HEK293 (cell line): ENCODE measurements around the gene GSC2.

ENCODE experiments used
- EGR2 ChIP-seq: fragments of 450-650 bp; formaldehyde crosslinking; IDR thresholded peaks from 2 replicates; pipeline ENCODE4 v1.5.1; 2016; ENCODE audit warnings: low read depth, missing biosample characterization, missing genetic modification characterization
- GFI1B ChIP-seq: fragments of 450-650 bp; formaldehyde crosslinking; IDR thresholded peaks from 2 replicates; pipeline ENCODE4 v1.5.1; 2016; ENCODE audit warnings: missing biosample characterization, missing genetic modification characterization
- HOXA7 ChIP-seq: sonication (generic); formaldehyde crosslinking; IDR thresholded peaks from 2 replicates; pipeline ENCODE4 v1.8.1; 2022; ENCODE audit warnings: missing genetic modification reagents, borderline replicate concordance
- OSR2 ChIP-seq: fragments of 450-650 bp; formaldehyde crosslinking; IDR thresholded peaks from 2 replicates; pipeline ENCODE4 v1.5.1; 2016; ENCODE audit warnings: missing biosample characterization, missing genetic modification characterization
- PRDM1 ChIP-seq: fragments of 450-650 bp; formaldehyde crosslinking; IDR thresholded peaks from 2 replicates; pipeline ENCODE4; 2016; ENCODE audit warnings: missing biosample characterization, missing genetic modification characterization
- SP2 ChIP-seq: fragments of 450-650 bp; formaldehyde crosslinking; IDR thresholded peaks from 2 replicates; pipeline ENCODE4 v1.5.1; 2016; ENCODE audit warnings: missing biosample characterization, missing genetic modification characterization
- SP7 ChIP-seq: fragments of 450-650 bp; formaldehyde crosslinking; IDR thresholded peaks from 2 replicates; pipeline ENCODE4 v1.5.1; 2016; ENCODE audit warnings: missing biosample characterization, missing genetic modification characterization
- TRIM28 ChIP-seq: IDR thresholded peaks from 2 replicates; pipeline ENCODE4 v1.6.1; 2011; ENCODE audit warnings: low read length, control low read depth, borderline replicate concordance
- ZBTB6 ChIP-seq: fragments of 450-650 bp; formaldehyde crosslinking; IDR thresholded peaks from 2 replicates; pipeline ENCODE4 v1.5.1; 2017; ENCODE audit warnings: missing biosample characterization, missing genetic modification characterization
- ZNF114 ChIP-seq: fragments of 450-650 bp; formaldehyde crosslinking; IDR thresholded peaks from 2 replicates; pipeline ENCODE4 v1.5.0; 2017; ENCODE audit warnings: missing biosample characterization, missing genetic modification characterization
- ZNF132 ChIP-seq: fragments of 450-650 bp; formaldehyde crosslinking; IDR thresholded peaks from 2 replicates; pipeline ENCODE4 v1.5.1; 2017; ENCODE audit warnings: missing biosample characterization, missing genetic modification characterization, borderline replicate concordance
- ZNF211 ChIP-seq: fragments of 450-650 bp; formaldehyde crosslinking; IDR thresholded peaks from 2 replicates; pipeline ENCODE4 v1.5.1; 2016; ENCODE audit warnings: low read depth, missing biosample characterization, missing genetic modification characterization
- ZNF223 ChIP-seq: fragments of 450-650 bp; formaldehyde crosslinking; IDR thresholded peaks from 2 replicates; pipeline ENCODE4 v1.5.1; 2016; ENCODE audit warnings: missing biosample characterization, missing genetic modification characterization
- ZNF26 ChIP-seq: fragments of 450-650 bp; formaldehyde crosslinking; IDR thresholded peaks from 2 replicates; pipeline ENCODE4 v1.5.1; 2016; ENCODE audit warnings: missing biosample characterization, missing genetic modification characterization
- ZNF302 ChIP-seq: fragments of 450-650 bp; formaldehyde crosslinking; IDR thresholded peaks from 2 replicates; pipeline ENCODE4 v1.5.1; 2016; ENCODE audit warnings: missing biosample characterization, missing genetic modification characterization, low read depth
- ZNF394 ChIP-seq: fragments of 450-650 bp; formaldehyde crosslinking; IDR thresholded peaks from 2 replicates; pipeline ENCODE4 v1.5.1; 2016; ENCODE audit warnings: missing biosample characterization, missing genetic modification characterization, mild to moderate bottlenecking, moderate library complexity, borderline replicate concordance
- ZNF398 ChIP-seq: fragments of 450-650 bp; formaldehyde crosslinking; IDR thresholded peaks from 2 replicates; pipeline ENCODE4 v1.5.1; 2017; ENCODE audit warnings: missing biosample characterization, missing genetic modification characterization
- ZNF416 ChIP-seq: fragments of 450-650 bp; formaldehyde crosslinking; IDR thresholded peaks from 2 replicates; pipeline ENCODE4 v1.5.1; 2016; ENCODE audit warnings: missing biosample characterization, missing genetic modification characterization
- ZNF488 ChIP-seq: fragments of 450-650 bp; formaldehyde crosslinking; IDR thresholded peaks from 2 replicates; pipeline ENCODE4 v1.5.1; 2016; ENCODE audit warnings: missing biosample characterization, missing genetic modification characterization
- ZNF514 ChIP-seq: fragments of 450-650 bp; formaldehyde crosslinking; IDR thresholded peaks from 2 replicates; pipeline ENCODE4 v1.5.1; 2016; ENCODE audit warnings: missing biosample characterization, missing genetic modification characterization
- ZNF549 ChIP-seq: fragments of 450-650 bp; IDR thresholded peaks from 2 replicates; pipeline ENCODE4 v1.5.1; 2018; ENCODE audit warnings: missing biosample characterization, missing genetic modification characterization, mild to moderate bottlenecking, inconsistent platforms, moderate library complexity
- ZNF585B ChIP-seq: fragments of 450-650 bp; formaldehyde crosslinking; IDR thresholded peaks from 2 replicates; pipeline ENCODE4 v1.5.1; 2016; ENCODE audit warnings: missing biosample characterization, missing genetic modification characterization
- ZNF600 ChIP-seq: fragments of 450-650 bp; formaldehyde crosslinking; IDR thresholded peaks from 2 replicates; pipeline ENCODE4 v1.5.1; 2016; ENCODE audit warnings: missing biosample characterization, missing genetic modification characterization
- ZNF664 ChIP-seq: fragments of 450-650 bp; formaldehyde crosslinking; IDR thresholded peaks from 2 replicates; pipeline ENCODE4 v1.5.1; 2016; ENCODE audit warnings: missing biosample characterization, missing genetic modification characterization
- ZNF677 ChIP-seq: fragments of 450-650 bp; IDR thresholded peaks from 2 replicates; pipeline ENCODE4 v1.5.0; 2018; ENCODE audit warnings: missing biosample characterization, mild to moderate bottlenecking, missing genetic modification characterization, moderate library complexity
- TF ChIP-seq, protein P1 (sequence below): fragments of 450-650 bp; formaldehyde crosslinking; IDR thresholded peaks from 2 replicates; pipeline ENCODE4 v1.5.1; 2016; ENCODE audit warnings: missing biosample characterization, missing genetic modification characterization
- TF ChIP-seq, protein P2 (sequence below): fragments of 450-650 bp; formaldehyde crosslinking; IDR thresholded peaks from 2 replicates; pipeline ENCODE4 v1.5.1; 2016; ENCODE audit warnings: missing biosample characterization, missing genetic modification characterization
- TF ChIP-seq, protein P3 (sequence below): fragments of 450-650 bp; formaldehyde crosslinking; IDR thresholded peaks from 2 replicates; pipeline ENCODE4 v1.5.1; 2016; ENCODE audit warnings: missing biosample characterization, missing genetic modification characterization

GSC2 gene

GRCh38 chr22:19178065-19178656 lies 28.1 kb upstream of the GSC2 start (continued):
- TF ChIP-seq ZNF600 (no peak), EGR2 (0 out of 2 replicates have a peak, but pooled peaks have one; percentile 5), HOXA7 (CRISPR knock-in tag) (no peak), SP7 (tag by site-specific recombination) (no peak), ZNF664 (tag by site-specific recombination) (no peak), GFI1B (no peak), ZNF416 (tag by site-specific recombination) (no peak), ZNF26 (tag by site-specific recombination) (no peak), ZNF549 (tag by site-specific recombination) (no peak), ZNF223 (tag by site-specific recombination) (no peak), ZBTB6 (tag by site-specific recombination) (no peak), OSR2 (tag by site-specific recombination) (no peak), ZNF398 (peak; percentile 60), ZNF132 (tag by site-specific recombination) (no peak), ZNF114 (tag by site-specific recombination) (no peak), TRIM28 (no peak), PRDM1 (tag by site-specific recombination) (no peak), SP2 (tag by site-specific recombination) (peak; percentile 28), ZNF585B (tag by site-specific recombination) (no peak), ZNF514 (tag by site-specific recombination) (no peak), ZNF488 (tag by site-specific recombination) (no peak), ZNF211 (tag by site-specific recombination) (no peak), ZNF394 (tag by site-specific recombination) (no peak), ZNF677 (tag by site-specific recombination) (no peak), ZNF302 (tag by site-specific recombination) (no peak)
- TF ChIP-seq, protein P1, sequence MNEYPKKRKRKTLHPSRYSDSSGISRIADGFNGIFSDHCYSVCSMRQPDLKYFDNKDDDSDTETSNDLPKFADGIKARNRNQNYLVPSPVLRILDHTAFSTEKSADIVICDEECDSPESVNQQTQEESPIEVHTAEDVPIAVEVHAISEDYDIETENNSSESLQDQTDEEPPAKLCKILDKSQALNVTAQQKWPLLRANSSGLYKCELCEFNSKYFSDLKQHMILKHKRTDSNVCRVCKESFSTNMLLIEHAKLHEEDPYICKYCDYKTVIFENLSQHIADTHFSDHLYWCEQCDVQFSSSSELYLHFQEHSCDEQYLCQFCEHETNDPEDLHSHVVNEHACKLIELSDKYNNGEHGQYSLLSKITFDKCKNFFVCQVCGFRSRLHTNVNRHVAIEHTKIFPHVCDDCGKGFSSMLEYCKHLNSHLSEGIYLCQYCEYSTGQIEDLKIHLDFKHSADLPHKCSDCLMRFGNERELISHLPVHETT (tag by site-specific recombination), result no peak
- TF ChIP-seq, protein P2, sequence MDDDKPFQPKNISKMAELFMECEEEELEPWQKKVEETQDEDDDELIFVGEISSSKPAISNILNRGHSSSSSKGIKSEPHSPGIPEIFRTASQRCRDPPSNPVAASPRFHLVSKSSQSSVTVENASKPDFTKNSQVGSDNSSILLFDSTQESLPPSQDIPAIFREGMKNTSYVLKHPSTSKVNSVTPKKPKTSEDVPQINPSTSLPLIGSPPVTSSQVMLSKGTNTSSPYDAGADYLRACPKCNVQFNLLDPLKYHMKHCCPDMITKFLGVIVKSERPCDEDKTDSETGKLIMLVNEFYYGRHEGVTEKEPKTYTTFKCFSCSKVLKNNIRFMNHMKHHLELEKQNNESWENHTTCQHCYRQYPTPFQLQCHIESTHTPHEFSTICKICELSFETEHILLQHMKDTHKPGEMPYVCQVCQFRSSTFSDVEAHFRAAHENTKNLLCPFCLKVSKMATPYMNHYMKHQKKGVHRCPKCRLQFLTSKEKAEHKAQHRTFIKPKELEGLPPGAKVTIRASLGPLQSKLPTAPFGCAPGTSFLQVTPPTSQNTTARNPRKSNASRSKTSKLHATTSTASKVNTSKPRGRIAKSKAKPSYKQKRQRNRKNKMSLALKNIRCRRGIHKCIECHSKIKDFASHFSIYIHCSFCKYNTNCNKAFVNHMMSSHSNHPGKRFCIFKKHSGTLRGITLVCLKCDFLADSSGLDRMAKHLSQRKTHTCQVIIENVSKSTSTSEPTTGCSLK (tag by site-specific recombination), result no peak
- TF ChIP-seq, protein P3, sequence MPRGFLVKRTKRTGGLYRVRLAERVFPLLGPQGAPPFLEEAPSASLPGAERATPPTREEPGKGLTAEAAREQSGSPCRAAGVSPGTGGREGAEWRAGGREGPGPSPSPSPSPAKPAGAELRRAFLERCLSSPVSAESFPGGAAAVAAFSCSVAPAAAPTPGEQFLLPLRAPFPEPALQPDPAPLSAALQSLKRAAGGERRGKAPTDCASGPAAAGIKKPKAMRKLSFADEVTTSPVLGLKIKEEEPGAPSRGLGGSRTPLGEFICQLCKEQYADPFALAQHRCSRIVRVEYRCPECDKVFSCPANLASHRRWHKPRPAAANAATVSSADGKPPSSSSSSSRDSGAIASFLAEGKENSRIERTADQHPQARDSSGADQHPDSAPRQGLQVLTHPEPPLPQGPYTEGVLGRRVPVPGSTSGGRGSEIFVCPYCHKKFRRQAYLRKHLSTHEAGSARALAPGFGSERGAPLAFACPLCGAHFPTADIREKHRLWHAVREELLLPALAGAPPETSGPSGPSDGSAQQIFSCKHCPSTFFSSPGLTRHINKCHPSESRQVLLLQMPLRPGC (tag by site-specific recombination), result 0 out of 2 replicates have a peak, but pooled peaks have one; percentile 4
